HAP-1 (cell line): ENCODE measurements around the gene PPP6R2.
A peak's percentile ranks its signal among the peaks of the same experiment; 100 is the strongest.

Experiments
- DNase-seq, 2 experiments: peaks; one replicate each; pipeline ENCODE4 v3.0.0-alpha.2; 2016 to 2020; ENCODE audit warnings: low spot score in 2 of 2
- H3K27me3 ChIP-seq: fragments of 250-450 bp; sonication (Bioruptor Pico); 2 replicates; pipeline ENCODE4 v1.5.1; 2020; ENCODE audit warnings: low read depth, mild to moderate bottlenecking, moderate library complexity
- H3K36me3 ChIP-seq: fragments of 250-450 bp; sonication (Bioruptor Pico); replicated peaks from 2 replicates; pipeline ENCODE4 v1.5.1; 2020; ENCODE audit warnings: mild to moderate bottlenecking
- H3K4me1 ChIP-seq: fragments of 250-450 bp; sonication (Bioruptor Pico); 2 replicates; pipeline ENCODE4 v1.5.1; 2020; ENCODE audit warnings: mild to moderate bottlenecking
- H3K4me3 ChIP-seq: fragments of 250-450 bp; sonication (Bioruptor Pico); 2 replicates; pipeline ENCODE4 v1.5.1; 2020; ENCODE audit warnings: mild to moderate bottlenecking, moderate library complexity
- H3K9me3 ChIP-seq: fragments of 250-450 bp; sonication (Bioruptor Pico); 2 replicates; pipeline ENCODE4 v1.5.1; 2020; ENCODE audit warnings: mild to moderate bottlenecking, moderate library complexity
- in situ Hi-C: fragments of 300-500 bp; cut with MboI; formaldehyde crosslinking; loops from 3 replicates; pipeline ENCODE4 v1.14.3; 2020; ENCODE audit warnings: low sequenced_read_pairs, inconsistent platforms, mixed read lengths

Gene PPP6R2

DNA sequence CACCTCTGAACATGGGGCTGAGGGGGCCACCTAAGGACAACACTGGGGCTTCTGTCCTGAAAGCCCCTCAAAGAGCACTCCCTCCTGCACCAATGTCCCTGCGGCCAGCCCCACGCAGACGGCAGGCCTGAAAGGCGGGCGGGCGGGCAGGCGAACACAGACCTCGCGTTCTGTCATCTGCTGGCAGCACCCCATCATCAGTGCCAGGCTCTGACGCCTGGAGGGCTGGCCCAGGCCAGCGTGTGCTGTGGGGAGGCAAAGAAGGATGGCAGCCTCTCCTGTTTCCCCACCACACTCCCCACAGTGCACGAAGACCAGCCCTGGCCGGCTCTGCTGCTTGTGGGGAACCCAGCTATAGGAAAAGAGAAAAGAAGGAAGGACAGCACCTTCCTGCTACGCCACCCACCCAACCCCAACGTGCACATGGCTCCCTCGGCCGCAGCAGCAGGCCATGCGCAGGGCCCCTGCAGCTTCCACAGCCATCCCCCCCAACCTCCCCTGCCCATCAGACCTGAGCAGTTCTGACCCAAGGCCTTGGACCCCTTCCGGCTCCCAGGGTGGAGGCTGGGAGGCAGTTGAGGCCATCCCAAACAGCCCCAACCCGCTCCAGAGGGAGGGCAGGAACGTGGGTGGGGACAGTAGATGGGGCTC lies 128.2 kb downstream of the PPP6R2 start:
- H3K36me3 ChIP-seq = peaks cover 27% of the 10 kb centered on the region
- in situ Hi-C loops = no loop called here
- DNase-seq = no peak
- H3K27me3 ChIP-seq = no peaks in the 10 kb centered on the region
- H3K4me3 ChIP-seq = no peak overlapping the region
- peaks cover 12% of the 10 kb centered on the region for H3K4me1 ChIP-seq
- H3K9me3 ChIP-seq = no peaks in the 10 kb centered on the region

DNA sequence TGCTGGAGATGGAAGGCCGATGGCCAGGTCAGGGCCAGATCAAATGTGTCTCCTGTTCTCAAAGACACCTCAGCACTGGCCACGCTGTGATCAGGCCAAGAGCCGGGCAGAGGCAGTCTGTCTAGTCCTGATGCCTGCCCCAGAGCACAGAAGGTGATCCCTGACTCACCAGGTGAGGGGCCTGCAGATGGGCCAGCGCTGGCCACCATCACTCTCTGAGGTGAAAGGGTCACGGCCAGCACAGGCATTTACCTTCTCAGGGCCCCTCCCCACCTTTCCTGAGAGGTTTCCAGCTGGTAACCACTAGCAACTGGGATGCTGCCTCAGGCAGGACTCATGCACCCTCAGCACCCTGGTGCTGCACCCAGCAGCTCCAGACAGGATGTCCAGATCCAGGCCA lies 128.8 kb downstream of the PPP6R2 start:
- no peak overlapping the region for H3K4me3 ChIP-seq

DNA sequence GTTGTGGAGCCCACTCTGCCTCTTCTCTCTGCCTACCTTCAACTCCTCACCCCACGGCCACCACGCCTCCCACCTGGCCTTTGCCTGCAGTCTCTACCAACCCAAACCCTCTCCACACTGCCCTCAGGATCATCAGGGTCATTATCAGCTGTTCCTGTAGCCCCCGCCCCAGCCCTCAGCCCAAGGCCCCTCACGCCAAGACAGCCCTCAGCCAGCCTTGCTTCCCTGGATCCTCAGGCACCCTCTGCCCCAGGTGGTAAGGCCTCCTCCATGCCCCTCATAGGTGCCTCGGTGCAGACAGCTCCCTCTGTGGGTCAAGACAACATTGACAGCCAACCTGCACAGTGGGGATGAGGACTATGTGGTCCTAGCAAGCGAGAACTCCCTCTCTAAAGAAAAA lies 130.0 kb downstream of the PPP6R2 start:
- H3K36me3 ChIP-seq = peaks cover 13% of the 10 kb centered on the region
- H3K4me3 ChIP-seq = peak overlapping the region; percentile 60; the same call in 1 of the 2 replicates
- in situ Hi-C loops = no loop called here
- peaks cover 12% of the 10 kb centered on the region for H3K4me1 ChIP-seq
- no peaks in the 10 kb centered on the region for H3K9me3 ChIP-seq
- H3K27me3 ChIP-seq = no peaks in the 10 kb centered on the region
- DNase-seq = peak in 1 of 2 experiments; percentile 57

More for the DNA sequence above, 128.8 kb downstream of the PPP6R2 start:
- peaks cover 12% of the 10 kb centered on the region for H3K4me1 ChIP-seq
- H3K9me3 ChIP-seq = no peaks in the 10 kb centered on the region
- in situ Hi-C loops = no loop called here
- DNase-seq = no peak
- peaks cover 21% of the 10 kb centered on the region for H3K36me3 ChIP-seq
- H3K27me3 ChIP-seq = no peaks in the 10 kb centered on the region

DNA sequence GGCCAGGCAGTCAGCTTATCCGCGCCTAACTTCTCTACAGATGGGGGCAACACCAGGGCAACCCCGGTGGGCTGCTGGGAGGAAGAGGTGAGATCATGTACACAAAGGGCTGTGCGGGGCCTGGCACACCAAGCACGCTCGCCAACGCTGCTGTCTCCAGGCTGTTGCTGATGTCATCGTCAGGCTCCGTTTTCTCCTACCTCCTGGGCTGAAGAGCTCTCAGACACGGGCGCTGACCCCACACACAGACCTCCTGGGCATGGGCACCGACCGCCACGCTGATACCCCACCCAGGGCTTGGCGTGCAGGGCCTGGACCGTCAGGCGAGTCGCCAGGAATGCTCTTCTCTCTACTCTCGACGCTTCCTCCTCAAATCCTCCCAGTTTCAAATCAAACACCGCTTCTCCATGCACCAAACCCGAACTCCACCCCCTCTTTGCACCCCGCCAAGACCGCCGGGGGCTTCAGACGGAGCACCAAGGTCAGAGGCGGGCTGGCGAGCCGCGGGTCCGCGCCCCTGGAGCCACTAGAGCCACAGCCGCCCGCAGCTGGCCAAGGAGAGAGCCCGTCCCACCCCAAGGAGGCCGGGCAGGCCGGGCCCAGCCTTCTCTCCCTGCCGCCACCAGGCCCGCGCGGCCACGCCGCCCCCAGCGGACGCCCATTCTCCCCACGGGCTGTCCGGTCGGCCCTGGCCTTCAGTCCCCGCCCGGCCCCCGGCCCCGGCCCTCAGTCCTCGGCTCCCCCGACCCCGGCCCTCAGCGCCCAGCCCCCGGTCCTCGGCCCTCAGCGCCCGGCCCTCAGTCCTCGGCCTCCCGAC lies 130.9 kb downstream of the PPP6R2 start:
- peak in 1 of 2 experiments; percentile 38 for DNase-seq

DNA sequence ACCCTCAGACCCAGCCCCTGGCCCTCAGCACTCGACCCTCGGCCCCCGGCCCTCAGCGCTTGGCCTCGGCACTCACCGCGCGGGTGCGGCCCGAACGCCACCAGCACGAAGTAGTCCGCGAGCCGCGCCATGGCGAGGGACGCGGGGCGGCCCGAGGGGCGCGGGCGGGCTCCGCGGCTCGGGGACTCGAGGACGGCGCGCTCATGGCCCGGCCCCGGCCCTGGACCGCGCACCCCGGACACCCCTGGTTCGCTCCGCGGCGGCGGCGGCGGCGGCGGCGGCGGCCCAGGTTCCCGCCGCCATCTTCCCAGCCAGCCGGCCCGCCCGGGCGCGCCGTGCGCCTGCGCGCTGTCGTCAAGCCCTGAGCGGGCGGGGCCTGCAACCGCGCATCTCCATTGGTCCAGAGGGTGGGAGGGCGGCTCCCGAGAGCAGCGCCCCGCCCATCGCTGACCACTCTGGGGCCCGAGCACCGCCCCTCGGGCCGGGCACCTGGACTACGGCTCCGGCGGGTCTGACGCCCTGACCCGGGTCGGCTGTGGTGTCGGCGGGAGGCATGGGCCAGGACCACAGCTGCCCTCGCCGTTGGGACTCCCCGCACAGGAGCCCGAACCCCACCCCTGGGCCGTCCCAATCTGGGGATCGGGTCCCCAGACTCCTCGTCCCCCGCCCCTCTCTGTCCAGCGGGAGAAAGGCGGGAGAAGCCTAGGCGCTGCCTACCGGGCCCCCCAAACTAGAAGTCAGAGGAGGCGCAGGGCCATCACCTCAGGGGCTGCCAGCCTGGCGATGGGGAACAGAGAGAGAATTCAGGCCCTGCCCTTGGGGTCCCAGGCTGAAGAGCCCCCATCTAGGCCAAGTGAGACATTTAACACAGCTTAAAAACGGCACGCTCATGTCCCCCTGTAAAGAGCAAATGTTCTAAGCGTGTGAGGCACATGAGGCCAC lies 131.9 kb downstream of the PPP6R2 start, which contains the start of gene SBF1:
Gene SBF1, minus strand, starts transcription at position 326 of the 942 bp plus-strand sequence. Its CDS starts 195 bp downstream, at position 131.
- Histone ChIP-seq H3K4me1 (peaks cover 12% of the 10 kb centered on the region), H3K27me3 (no peaks in the 10 kb centered on the region), H3K36me3 (peaks cover 11% of the 10 kb centered on the region), H3K9me3 (no peaks in the 10 kb centered on the region), H3K4me3 (peak within 1 kb of the TSS; percentile 60)
- peak; percentile 83 to 93 for DNase-seq
- in situ Hi-C loops = no loop called here

More for the DNA sequence above, 130.9 kb downstream of the PPP6R2 start:
- Histone ChIP-seq H3K27me3 (no peaks in the 10 kb centered on the region), H3K36me3 (peaks cover 11% of the 10 kb centered on the region), H3K4me1 (peaks cover 12% of the 10 kb centered on the region), H3K4me3 (peak overlapping the region; percentile 60), H3K9me3 (no peaks in the 10 kb centered on the region)
- in situ Hi-C loops = no loop called here

DNA sequence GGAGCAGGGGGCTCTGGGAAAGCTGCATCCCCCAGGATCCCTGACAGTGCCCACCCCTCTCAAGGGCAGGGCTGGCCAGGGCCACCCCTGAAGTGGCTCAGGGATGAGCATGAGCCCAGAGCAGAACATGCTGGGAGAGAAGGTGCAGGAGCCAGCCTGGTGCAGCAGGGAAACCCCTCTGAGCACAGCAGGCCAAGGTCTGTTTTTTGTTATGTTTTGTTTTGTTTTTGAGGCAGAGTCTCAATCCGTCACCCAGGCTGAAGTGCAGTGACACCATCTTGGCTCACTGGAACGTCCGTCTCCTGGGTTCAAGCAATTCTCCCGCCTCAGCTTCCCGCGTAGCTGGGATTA lies 132.5 kb downstream of the PPP6R2 start:
- no peaks in the 10 kb centered on the region for H3K27me3 ChIP-seq
- H3K4me1 ChIP-seq = peaks cover 12% of the 10 kb centered on the region
- H3K36me3 ChIP-seq = peaks cover 11% of the 10 kb centered on the region
- DNase-seq = no peak
- in situ Hi-C loops = no loop called here
- no peaks in the 10 kb centered on the region for H3K9me3 ChIP-seq
- H3K4me3 ChIP-seq = peak overlapping the region; percentile 44

DNA sequence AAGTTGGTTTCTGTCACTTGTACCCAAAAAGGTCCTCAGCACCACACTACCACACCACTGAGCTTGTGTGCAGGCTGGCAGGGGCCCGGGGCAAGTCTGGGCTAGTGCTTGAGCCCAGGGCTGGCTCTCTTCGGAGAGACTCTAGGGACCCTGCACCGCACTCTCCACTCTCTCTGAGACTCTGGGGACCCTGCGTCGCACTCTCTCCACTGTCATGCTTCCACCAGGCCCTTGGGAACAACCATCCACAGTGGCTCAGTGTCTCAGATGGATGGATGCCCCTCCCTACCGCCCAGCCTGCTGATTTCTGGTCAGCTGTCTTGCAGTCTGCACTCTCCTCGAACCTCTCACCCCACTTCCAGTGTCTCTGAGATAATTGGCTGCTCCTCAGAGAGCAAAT lies 133.7 kb downstream of the PPP6R2 start:
- Histone ChIP-seq H3K4me3 (no peak overlapping the region), H3K9me3 (no peaks in the 10 kb centered on the region), H3K4me1 (peaks cover 12% of the 10 kb centered on the region), H3K36me3 (peaks cover 11% of the 10 kb centered on the region), H3K27me3 (no peaks in the 10 kb centered on the region)
- in situ Hi-C loops = no loop called here
- DNase-seq = no peak

DNA sequence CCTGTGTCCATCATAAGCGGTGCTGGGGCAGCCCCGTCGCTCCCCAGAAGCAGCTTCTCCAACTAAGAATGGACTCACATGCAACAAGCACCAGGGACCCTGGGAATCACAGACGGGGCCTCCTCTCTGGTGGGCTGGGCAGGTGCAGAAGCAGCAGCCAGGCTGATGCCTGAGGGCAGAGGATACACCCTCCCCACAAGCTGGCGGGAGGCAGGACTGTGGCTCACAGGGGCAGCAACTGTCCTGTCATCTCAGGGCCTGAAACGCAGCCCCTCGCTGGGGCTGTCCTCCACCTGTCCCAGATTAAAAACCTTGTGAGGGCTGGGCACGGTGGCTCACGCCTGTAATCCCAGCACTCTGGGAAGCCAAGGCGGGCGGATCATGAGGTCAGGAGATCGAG lies 134.8 kb downstream of the PPP6R2 start:
- in situ Hi-C loops = no loop called here
- Histone ChIP-seq H3K4me3 (no peak overlapping the region), H3K27me3 (no peaks in the 10 kb centered on the region), H3K36me3 (peaks cover 5% of the 10 kb centered on the region; the same call in 1 of the 2 replicates), H3K9me3 (no peaks in the 10 kb centered on the region), H3K4me1 (peaks cover 12% of the 10 kb centered on the region)
- no peak for DNase-seq

DNA sequence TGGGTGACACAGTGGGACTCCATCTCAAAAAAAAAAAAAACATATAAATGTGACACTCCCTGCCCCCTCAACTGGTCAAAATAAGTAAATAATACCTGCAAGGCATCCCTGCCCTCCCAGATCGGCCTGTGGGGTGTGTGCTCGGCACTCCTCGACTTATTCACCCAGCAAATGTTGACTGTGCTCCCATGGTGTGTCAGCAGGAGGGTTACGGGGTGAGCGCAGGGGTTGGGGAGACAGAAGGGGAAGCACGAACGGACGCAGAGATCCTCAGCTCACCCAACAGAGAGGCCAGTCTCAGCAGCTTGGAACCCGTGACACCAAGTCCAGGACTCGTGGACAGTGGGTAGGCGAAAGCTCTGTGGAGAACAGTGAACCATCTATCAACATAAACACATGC lies 136.6 kb downstream of the PPP6R2 start:
- H3K36me3 ChIP-seq = no peaks in the 10 kb centered on the region; the same call in 1 of the 2 replicates
- H3K9me3 ChIP-seq = no peaks in the 10 kb centered on the region
- H3K4me3 ChIP-seq = no peak overlapping the region
- no peak for DNase-seq
- in situ Hi-C loops = no loop called here
- peaks cover 4% of the 10 kb centered on the region for H3K4me1 ChIP-seq
- no peaks in the 10 kb centered on the region for H3K27me3 ChIP-seq

DNA sequence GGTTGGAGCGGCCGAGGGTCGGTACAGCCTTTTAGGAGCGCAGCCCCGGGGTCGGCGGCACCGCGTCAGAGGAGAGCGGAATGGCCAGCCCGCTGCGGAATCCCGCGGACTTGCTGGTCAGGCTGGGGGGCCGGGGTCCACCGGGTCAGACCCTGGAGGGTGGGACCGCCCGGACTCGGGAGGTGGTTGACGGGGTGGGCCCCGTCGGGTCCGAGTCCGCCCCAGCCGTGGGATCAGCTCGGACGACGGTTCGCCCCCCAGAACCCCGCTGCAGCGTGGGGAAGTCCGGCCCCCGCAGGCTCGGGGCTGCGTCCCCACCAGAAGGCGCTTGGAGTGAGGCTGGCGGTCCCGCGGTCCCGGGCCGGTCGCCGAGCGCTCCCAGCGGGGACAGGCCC lies 137.9 kb downstream of the PPP6R2 start:
- in situ Hi-C loops = no loop called here
- H3K4me3 ChIP-seq = peak overlapping the region; percentile 60

DNA sequence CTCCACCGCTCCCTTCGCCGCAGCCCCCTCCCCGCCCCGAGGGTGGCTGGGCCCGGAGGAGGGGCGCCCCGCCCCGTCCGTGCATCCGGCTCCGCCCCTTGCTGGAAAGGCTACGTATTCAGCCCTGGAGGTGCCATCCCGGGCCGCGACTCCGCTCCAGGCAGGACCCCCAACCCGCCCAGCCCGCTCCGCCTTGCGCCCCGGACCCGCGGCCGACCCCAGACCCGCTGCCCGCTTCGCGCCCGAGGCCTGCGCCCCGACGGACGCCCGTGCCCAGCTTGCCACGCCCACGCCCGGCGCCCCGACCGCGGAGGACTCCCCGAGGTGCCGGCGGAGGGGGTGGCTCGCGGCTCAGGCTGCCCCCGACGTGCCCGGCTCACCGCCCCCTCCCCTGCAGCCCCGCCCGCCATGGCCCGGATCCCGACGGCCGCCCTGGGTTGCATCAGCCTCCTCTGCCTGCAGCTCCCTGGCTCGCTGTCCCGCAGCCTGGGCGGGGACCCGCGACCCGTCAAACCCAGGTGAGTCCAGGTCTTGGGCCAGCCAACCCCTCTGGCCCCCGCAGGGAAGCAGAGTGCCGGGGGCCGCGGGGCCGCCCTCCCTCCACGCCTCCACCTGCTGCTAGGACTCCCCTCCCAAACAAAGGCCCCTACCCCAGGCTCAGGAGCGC lies 138.4 kb downstream of the PPP6R2 start, which contains the start of gene ADM2:
Gene ADM2, plus strand, starts transcription at position 104 of the 667 bp plus-strand sequence. Its CDS starts 305 bp downstream, at position 409.
- Histone ChIP-seq H3K4me3 (peak within 1 kb of the TSS; percentile 60), H3K36me3 (no peaks in the 10 kb centered on the region; the same call in 1 of the 2 replicates), H3K4me1 (no peaks in the 10 kb centered on the region), H3K9me3 (no peaks in the 10 kb centered on the region), H3K27me3 (no peaks in the 10 kb centered on the region)
- in situ Hi-C loops = no loop called here
- DNase-seq = peak; percentile 19 to 79

More for the DNA sequence above, 137.9 kb downstream of the PPP6R2 start:
- Histone ChIP-seq H3K36me3 (no peaks in the 10 kb centered on the region; the same call in 1 of the 2 replicates), H3K9me3 (no peaks in the 10 kb centered on the region), H3K4me1 (no peaks in the 10 kb centered on the region), H3K27me3 (no peaks in the 10 kb centered on the region)
- no peak for DNase-seq

DNA sequence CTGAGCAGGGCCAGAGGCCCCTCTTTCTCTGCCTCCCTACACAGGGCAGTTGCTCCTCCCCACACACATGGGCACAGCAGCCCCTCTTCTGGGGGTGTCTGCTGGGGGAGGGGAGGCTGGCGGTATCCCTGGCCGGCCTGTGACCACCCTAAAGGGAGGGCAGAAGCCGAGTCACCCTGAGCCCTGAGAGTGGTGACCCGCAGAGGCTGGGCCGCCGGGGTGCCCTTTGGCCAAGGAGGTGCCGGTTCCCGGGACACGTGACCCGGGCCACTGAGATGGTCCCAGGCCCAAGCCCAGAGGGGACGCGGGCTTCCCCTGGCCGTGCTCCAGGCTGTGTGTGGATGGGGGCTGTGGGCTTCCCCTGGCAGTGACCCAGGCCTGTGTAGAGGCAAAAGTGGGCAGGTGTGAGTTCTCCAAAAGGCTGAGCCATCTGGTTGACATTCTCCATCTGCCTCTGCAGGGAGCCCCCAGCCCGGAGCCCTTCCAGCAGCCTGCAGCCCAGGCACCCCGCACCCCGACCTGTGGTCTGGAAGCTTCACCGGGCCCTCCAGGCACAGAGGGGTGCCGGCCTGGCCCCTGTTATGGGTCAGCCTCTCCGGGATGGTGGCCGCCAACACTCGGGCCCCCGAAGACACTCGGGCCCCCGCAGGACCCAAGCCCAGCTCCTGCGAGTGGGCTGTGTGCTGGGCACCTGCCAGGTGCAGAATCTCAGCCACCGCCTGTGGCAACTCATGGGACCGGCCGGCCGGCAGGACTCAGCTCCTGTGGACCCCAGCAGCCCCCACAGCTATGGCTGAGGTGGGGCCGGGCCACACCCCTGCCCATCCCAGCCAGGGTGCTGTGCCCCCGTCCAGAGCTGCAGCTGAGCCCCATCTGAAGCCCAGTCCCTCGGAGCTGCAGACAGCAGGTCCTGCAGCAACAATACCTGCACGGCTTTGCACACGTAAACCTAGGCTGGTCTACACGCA lies 139.3 kb downstream of the PPP6R2 start:
- no peak for DNase-seq
- in situ Hi-C loops = no loop called here
- no peaks in the 10 kb centered on the region; the same call in 1 of the 2 replicates for H3K36me3 ChIP-seq
- H3K27me3 ChIP-seq = no peaks in the 10 kb centered on the region
- peak overlapping the region; percentile 60 for H3K4me3 ChIP-seq
- no peaks in the 10 kb centered on the region for H3K4me1 ChIP-seq
- H3K9me3 ChIP-seq = no peaks in the 10 kb centered on the region
